ENCODE data around the gene MYG1. TPM values are rescaled to one million over a fixed set of nuclear protein-coding genes. Genes with fewer than 3 reads are reported as not detected.

MYG1 gene
- total and polyA plus RNA-seq, 2 of the 13 experiments (the other 11 are each of a cell fraction or from before 2014, with no cell fraction given): 38.6 to 58.0 TPM

- ChIA-PET CTCF (ENCODE audit: low intra/inter-chr PET ratio, low total read pairs) (interaction anchor here (0.9 kb wide), 1 partner anchor 56 kb away, joined by 5 read pairs; no protein-coding TSS in a partner anchor), POLR2A (interaction anchor here (1.0 to 2.7 kb wide), 5 partner anchors 10 to 52 kb away, joined by 3 to 12 read pairs (median 3); partner anchors contain the start of genes AAAS, MYG1 and PFDN5)
- no peak for DNase-seq (ENCODE audit: low spot score)
- intact Hi-C loops (cut with micrococcal nuclease; ENCODE audit: unreplicated experiment): loop anchor here (1.0 kb wide), 1 partner anchor 56 kb away; no protein-coding TSS in a partner anchor
- H3K4me3 ChIP-seq (replicated peaks in 1 of 3; ENCODE audit: insufficient read depth in 1 of 3, low read depth in 2 of 3, low read length in 3 of 3): peak overlapping the region; percentile 77 to 96 (median 91)
- ATAC-seq: peak; percentile 44
- no peaks in the 10 kb centered on the region for H3K27me3 ChIP-seq (ENCODE audit: control insufficient read depth in 1 of 2, insufficient read depth in 2 of 2, low read length in 2 of 2)
- H3K4me2 ChIP-seq (ENCODE audit: low read depth, low read length): peak overlapping the region; percentile 82
- peaks cover 5 to 6% of the 10 kb centered on the region in 2 experiments; a peak in 3 of 5 replicates for H3K36me3 ChIP-seq (replicated peaks in 1 of 2; ENCODE audit: control insufficient read depth in 1 of 2, insufficient read depth in 2 of 2, low read length in 2 of 2)
- H3K79me2 ChIP-seq (ENCODE audit: insufficient read depth, low read length): peaks cover 12% of the 10 kb centered on the region
- peaks cover 28% of the 10 kb centered on the region for H3K4me1 ChIP-seq (ENCODE audit: insufficient read depth, low read length)
- no peak for FAIRE-seq
- peak overlapping the region; percentile 66 for H3K9ac ChIP-seq (ENCODE audit: insufficient read depth, low read depth, low read length)
- H3K9me3 ChIP-seq (ENCODE audit: low read length): no peaks in the 10 kb centered on the region
- 61% methylated on average over 19 of the region's 20 CpGs for WGBS (ENCODE audit: low lambda C conversion rate)
- peak overlapping the region; percentile 32 for H2AFZ ChIP-seq (ENCODE audit: low read length)
- TSS peak; percentile 87 for BruUV-seq (replicated peaks)
- H4K20me1 ChIP-seq (ENCODE audit: insufficient read depth, low read length): no peaks in the 10 kb centered on the region
- in situ Hi-C loops (cut with HindIII; ENCODE audit: extremely low pct_ligation_motif_present, low pct_unique_long_range_greater_than_20kb): loop anchor here (5.0 kb wide), 1 partner anchor 52 kb away; no protein-coding TSS in a partner anchor
- no peak for TF ChIP-seq PLSCR1 (CRISPR knock-in tag; IDR thresholded peaks at IDR 0.05; ENCODE audit: borderline replicate concordance)
- TF ChIP-seq KAT7 (CRISPR knock-in tag; IDR thresholded peaks at IDR 0.05; ENCODE audit: borderline replicate concordance): 0 out of 2 replicates have a peak, but pooled peaks have one; percentile 29
- TF ChIP-seq ZNF605 (CRISPR knock-in tag; IDR thresholded peaks at IDR 0.05): 0 out of 2 replicates have a peak, but pooled peaks have one; percentile 29
- peak overlapping the region; percentile 32 for H3K27ac ChIP-seq (ENCODE audit: extremely low read length, insufficient read depth, low read length)
These were observed 30.6 kb upstream of the MYG1 start for GRCh38 chr12:53268630-53269562.

- BruUV-seq (replicated peaks): no TSS peak
- H3K27me3 ChIP-seq (ENCODE audit: control insufficient read depth in 1 of 2, insufficient read depth in 2 of 2, low read length in 2 of 2): no peaks in the 10 kb centered on the region; a peak in 1 of 5 replicates
- H3K4me1 ChIP-seq (ENCODE audit: insufficient read depth, low read length): peaks cover 21% of the 10 kb centered on the region
- H3K4me2 ChIP-seq (ENCODE audit: low read depth, low read length): no peak overlapping the region
- CTCF ChIA-PET (ENCODE audit: low intra/inter-chr PET ratio, low total read pairs): no interaction called here
- peaks cover 6% of the 10 kb centered on the region for H3K79me2 ChIP-seq (ENCODE audit: insufficient read depth, low read length)
- no peaks in the 10 kb centered on the region for H4K20me1 ChIP-seq (ENCODE audit: insufficient read depth, low read length)
- FAIRE-seq (no peak), DNase-seq (ENCODE audit: low spot score) (no peak), ATAC-seq (no peak)
- in situ Hi-C loops (cut with HindIII; ENCODE audit: extremely low pct_ligation_motif_present, low pct_unique_long_range_greater_than_20kb): no loop called here
- no peak overlapping the region for H2AFZ ChIP-seq (ENCODE audit: low read length)
- intact Hi-C loops (cut with micrococcal nuclease; ENCODE audit: unreplicated experiment): no loop called here
- POLR2A ChIA-PET: no interaction called here
- no peak overlapping the region for H3K27ac ChIP-seq (ENCODE audit: extremely low read length, insufficient read depth, low read length)
- no peak overlapping the region for H3K4me3 ChIP-seq (replicated peaks in 1 of 3; ENCODE audit: insufficient read depth in 1 of 3, low read depth in 2 of 3, low read length in 3 of 3)
- H3K9me3 ChIP-seq (ENCODE audit: low read length): no peaks in the 10 kb centered on the region
- H3K36me3 ChIP-seq (replicated peaks in 1 of 2; ENCODE audit: control insufficient read depth in 1 of 2, insufficient read depth in 2 of 2, low read length in 2 of 2): peaks cover 13 to 32% of the 10 kb centered on the region in 2 experiments; a peak in 4 of 5 replicates
- 94% methylated on average over 5 of the region's 5 CpGs for WGBS (ENCODE audit: low lambda C conversion rate)
- H3K9ac ChIP-seq (ENCODE audit: insufficient read depth, low read depth, low read length): no peak overlapping the region
- no peak for TF ChIP-seq CENPT (CRISPR knock-in tag; IDR thresholded peaks at IDR 0.05; ENCODE audit: low read depth)
- no peak for TF ChIP-seq PHB2 (IDR thresholded peaks at IDR 0.05; ENCODE audit: partially characterized antibody)
- no peak for TF ChIP-seq MEF2D (CRISPR knock-in tag; IDR thresholded peaks at IDR 0.05)
- TF ChIP-seq ZNF10 (CRISPR knock-in tag; IDR thresholded peaks at IDR 0.05; ENCODE audit: borderline replicate concordance, low read depth): no peak
- TF ChIP-seq ZBTB34 (CRISPR knock-in tag; IDR thresholded peaks at IDR 0.05): no peak
- TF ChIP-seq ASH2L (IDR thresholded peaks at IDR 0.05; ENCODE audit: insufficient read length, low read depth, low read length): no peak
- no peak for TF ChIP-seq PPARG (CRISPR knock-in tag; conservative IDR thresholded peaks at IDR 0.05)
- no peak for TF ChIP-seq ISX (CRISPR knock-in tag; conservative IDR thresholded peaks at IDR 0.05)
- no peak for TF ChIP-seq AKAP8 (CRISPR knock-in tag; IDR thresholded peaks at IDR 0.05)
- no peak for TF ChIP-seq TOE1 (CRISPR knock-in tag; IDR thresholded peaks at IDR 0.05)
These were observed 25.1 kb upstream of the MYG1 start for GRCh38 chr12:53274445-53274844.

All from HepG2 (cell line).